Stimulated activated CD4-positive, alpha-beta T cell treated with anti-CD3 and anti-CD28 coated beads, Interleukin-1b, Interleukin-23, amount 100 ng/mL, for 1 hour (primary cell): ENCODE measurements around the gene GOLGA6A.
"Not testable (repeated sequence)": the region's sequence is repeated elsewhere in the genome, so short reads cannot be mapped to it uniquely, and the experiment has no call there.

Source experiments
- DNase-seq, 2 donors: peaks; one replicate each; pipeline ENCODE4 v3.0.0-alpha.2; 2020; ENCODE audit warnings: low read depth in 2 of 2

GOLGA6A gene

GRCh38 chr15:74052271-74053260 lies 29.8 kb downstream of the GOLGA6A start:
- not testable (repeated sequence) for DNase-seq

DNA sequence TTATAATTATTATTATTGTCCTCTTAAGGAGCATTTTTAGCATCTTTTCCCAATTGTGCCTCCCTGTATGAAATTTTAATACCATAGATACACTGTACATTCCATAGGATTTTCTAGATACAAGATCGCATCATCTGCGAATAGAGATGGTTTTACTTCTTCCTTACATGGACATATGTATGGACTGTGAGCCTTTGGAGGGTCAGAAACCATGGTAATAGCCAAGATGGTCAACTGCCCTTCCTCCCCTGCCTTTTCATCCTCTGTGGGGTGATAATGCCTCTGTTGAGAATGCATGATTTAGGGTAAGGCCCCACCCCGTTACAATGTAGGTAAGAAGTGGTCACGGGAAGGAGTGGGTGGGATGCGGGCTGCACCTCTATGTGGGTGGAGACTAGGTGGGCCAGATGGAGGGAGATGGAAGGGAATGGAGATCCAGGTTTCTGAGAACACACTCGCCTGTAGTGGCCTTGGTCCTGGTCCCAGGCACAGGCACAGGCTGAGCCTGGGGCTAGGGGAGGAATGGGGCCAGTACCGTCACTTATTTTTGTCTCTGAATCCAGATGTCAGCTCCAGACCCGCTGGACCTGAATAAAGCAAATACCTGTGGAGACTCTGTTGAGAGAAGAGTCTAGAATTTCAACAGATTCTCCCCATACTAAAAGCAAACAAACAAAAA lies 31.7 kb downstream of the GOLGA6A start:
- no peak for DNase-seq

DNA sequence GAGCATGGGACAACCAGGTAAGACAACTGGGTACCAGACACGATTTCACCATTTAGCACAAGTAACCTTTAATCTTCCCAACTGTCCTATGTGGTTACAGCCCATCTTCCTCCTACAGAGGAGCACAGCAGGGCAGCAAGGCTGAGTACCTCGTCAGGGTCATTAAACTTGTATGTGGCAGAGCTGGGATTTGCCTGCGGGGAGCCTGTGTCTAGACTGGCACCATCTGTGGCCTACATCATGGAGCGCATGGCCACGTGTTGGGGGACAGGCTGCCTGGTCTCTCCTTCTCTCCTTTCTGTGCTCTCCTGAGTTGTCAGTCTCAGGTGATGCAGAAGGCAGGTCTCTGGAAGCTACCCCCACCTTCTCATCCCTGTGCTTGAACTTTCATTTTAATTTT lies 32.2 kb downstream of the GOLGA6A start:
- no peak for DNase-seq

DNA sequence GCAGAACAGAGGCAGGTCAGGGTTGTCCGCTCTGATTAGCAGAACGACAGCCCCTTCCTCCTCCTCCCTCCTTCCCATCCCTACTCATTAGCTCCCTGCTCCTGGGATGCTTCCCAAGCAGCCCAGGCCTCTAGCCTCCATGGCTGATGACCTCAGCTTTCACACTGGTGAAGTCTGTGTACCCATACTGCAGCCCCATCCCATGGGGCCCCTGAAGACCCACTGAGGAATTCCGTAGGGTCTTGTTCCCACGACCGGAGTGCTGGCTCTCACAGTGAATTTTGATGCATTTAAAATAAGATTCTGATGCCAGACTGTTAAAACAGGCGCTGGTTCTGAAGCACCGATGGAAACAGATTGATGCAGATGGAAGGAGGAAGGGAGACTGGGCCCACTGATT lies 36.1 kb downstream of the GOLGA6A start:
- DNase-seq = no peak

DNA sequence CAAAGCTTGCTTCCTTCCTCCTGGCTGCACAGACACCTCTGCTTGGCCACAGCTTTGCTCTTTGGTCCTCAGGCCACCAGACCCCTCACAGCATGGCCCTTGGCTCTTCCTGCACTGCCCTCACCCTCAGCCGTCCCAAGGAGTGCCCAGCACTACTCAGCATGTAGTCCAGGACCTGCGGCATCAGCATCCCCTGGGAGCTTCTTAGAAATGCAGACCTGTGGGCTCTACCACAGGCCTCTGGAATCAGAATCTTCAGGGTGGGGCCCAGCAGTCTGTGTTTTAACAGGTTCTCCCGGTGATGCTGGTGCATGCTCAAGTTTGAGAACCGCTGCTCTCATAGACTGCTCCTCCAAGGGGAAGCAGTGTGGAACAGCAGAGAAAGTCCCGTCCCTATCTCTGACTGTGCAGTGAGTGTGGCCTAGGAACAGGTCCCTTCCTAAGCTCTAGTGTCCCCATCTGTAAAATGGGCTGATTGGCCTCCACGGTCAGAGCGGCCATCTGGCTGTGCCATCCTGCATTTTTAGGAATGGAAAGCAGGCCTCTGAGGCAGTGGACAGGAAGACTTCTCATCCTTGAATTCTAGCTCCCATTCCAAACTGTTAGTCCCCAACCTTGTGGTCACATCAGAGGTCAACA lies 36.6 kb downstream of the GOLGA6A start:
- no peak for DNase-seq

- DNase-seq = no peak
Measured at GRCh38 chr15:74045184-74045583, 37.2 kb downstream of the GOLGA6A start.

DNA sequence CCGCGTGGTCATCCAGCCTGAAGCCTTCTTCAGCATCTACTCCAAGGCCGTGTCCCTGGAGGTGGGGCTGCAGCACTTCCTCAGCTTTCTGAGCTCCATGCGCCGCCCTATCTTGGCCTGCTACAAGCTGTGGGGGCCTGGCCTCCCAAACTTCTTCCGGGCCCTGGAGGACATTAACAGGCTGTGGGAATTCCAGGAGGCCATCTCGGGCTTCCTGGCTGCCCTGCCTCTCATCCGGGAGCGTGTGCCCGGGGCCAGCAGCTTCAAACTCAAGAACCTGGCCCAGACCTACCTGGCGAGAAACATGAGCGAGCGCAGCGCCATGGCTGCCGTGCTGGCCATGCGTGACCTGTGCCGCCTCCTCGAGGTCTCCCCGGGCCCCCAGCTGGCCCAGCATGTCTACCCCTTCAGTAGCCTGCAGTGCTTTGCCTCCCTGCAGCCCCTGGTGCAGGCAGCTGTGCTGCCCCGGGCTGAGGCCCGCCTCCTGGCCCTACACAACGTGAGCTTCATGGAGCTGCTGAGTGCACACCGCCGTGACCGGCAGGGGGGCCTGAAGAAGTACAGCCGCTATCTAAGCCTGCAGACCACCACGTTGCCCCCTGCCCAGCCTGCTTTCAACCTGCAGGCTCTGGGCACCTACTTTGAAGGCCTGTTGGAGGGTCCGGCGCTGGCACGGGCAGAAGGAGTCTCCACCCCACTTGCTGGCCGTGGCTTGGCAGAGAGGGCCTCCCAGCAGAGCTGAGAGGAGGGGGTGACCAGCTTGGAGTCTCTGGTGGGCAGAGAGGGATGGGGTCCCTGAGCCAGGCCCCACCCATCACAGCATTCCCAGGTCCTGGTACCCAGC lies 37.9 kb downstream of the GOLGA6A start:
- DNase-seq = no peak

GRCh38 chr15:74043425-74044266 lies 38.7 kb downstream of the GOLGA6A start:
- no peak for DNase-seq

- DNase-seq = no peak
Measured at GRCh38 chr15:74042603-74043424, 39.5 kb downstream of the GOLGA6A start.

DNA sequence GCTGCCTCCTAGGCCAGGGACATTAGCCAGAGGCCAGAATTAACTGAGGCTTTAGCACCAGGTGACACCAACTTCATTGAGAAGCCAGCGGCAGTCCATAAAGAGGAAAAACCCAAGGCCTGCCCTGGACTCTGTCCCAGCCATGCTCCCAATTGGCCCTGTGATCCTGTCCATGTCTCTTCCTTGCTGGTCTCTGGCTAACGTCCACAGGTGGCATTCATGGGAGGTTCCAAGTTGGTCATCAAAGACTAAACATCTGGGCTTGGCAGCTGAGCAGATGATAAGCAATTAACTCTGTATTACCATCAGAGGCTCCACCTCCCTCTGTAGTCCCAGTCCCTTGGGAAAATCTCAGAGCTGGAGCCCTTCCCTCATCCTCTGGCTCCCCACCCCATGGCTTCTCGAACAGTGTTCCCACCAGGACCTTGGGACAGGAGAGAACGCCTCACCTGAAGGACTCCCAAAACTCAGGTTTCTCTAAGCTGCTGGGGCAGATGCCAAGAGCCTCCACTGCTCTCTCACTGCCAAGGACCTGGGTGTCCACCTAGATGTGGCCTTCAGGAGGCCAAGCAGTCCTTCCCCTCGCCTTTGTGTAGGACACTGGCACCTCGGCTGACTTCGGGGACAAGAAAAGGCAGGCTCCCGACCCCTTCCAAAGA lies 40.4 kb downstream of the GOLGA6A start:
- no peak for DNase-seq

DNA sequence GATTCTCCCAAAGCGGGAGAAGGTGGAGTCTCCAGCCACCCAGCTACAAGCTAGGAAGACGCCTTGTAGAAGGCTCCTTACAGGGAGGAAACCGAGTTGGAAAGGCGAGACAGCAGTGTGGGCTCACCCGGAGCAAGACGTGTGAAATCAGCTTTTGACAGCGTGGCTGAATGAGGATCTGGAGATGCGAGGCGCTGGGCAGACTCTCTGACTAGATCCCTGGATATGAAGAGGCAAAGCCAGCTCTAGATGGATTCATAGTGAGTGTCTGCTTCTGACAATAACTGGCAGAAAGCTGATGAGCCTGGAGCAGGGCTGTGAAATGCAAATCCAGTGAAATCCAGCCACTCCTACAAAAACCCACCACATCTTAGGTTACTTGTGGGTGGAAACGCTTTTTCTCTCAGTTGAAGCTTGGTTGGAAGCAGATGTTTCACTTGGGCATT lies 41.0 kb downstream of the GOLGA6A start:
- no peak for DNase-seq

GRCh38 chr15:74040109-74040850 lies 42.1 kb downstream of the GOLGA6A start:
- no peak for DNase-seq

GRCh38 chr15:74039656-74040010 lies 42.7 kb downstream of the GOLGA6A start:
- no peak for DNase-seq

GRCh38 chr15:74038707-74039655 lies 43.4 kb downstream of the GOLGA6A start:
- no peak for DNase-seq

DNA sequence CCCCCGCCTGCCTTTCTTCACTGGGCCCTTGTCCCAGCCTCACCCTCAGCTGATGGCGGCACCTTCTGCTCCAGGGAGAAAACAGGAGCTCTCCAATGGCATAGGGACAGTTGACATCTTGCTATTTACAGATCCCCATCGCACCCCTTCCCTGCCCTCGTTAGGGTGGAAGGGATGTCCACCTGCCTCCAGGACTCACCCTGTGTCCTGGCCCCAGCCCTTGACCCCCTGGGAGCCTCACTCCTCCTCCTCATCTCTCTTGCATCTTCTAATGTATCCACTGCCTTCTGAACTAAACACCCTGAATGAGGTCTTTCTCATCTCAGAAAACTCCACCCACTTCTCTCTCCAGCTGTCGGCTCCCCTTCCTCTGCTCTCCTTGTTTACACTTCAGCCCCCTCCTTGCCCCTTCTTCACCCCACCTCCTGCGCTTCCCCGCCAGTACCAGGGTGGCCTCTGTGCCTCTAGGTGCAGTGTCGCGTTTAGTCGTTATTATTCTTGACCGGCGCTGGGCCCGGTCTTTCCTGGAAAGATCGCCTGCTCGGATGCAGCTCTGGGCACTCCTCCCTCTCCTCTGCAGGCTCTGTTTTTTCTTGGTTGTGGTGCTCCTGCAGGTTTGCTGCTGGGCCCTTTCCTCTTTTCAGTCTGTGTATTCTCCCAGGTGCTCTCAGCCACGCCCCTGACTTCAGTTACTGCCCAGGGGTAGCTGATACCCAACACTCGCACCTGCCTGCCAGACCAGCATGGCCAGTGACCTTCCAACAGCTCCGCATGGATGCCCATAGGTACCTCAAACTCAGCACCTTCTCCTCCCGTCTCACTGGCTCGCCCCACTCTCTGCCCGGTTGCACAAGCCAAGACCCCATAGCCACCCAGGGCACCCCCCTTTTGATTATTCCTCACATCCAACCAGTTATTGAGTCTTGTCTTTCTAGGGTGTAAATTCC lies 44.9 kb downstream of the GOLGA6A start:
- no peak for DNase-seq
